MCF 10A (cell line): ENCODE data around the gene THRB. TPM values are rescaled to one million over a fixed set of nuclear protein-coding genes. Genes with fewer than 3 reads are reported as not detected.

ENCODE experiments used
- BruUV-seq: library from RNA; stranded (reverse); fragments of 400-500 nt; replicated peaks from 2 replicates; lab custom pipeline; 2021; lab: Mats Ljungman, UMichigan
- CTCF ChIA-PET: fragments of 300-600 bp; sonication (Branson Sonifier 250); formaldehyde crosslinking; extraction: SDS; loops from one replicate; lab custom pipeline; 2021; ENCODE audit warnings: antibody characterized with exemption, inconsistent platforms; lab: Yijun Ruan, JAX
- POLR2A ChIA-PET: fragments of 300-600, 350-650 bp; sonication (Branson Sonifier 250); formaldehyde crosslinking; extraction: SDS; loops from one replicate; lab custom pipeline; 2020; ENCODE audit warnings: antibody characterized with exemption, inconsistent platforms; lab: Yijun Ruan, JAX
- DNase-seq: peaks from one replicate; pipeline ENCODE4 v3.0.0-alpha.2; 2018; ENCODE audit not compliant: unreplicated experiment
- H3K27ac Mint-ChIP-seq: one replicate; pipeline ENCODE4 v1.8.0; 2022; ENCODE audit warnings: mild to moderate bottlenecking, low read depth, mixed read lengths; ENCODE audit not compliant: unreplicated experiment
- H3K27me3 Mint-ChIP-seq: one replicate; pipeline ENCODE4 v1.8.0; 2022; ENCODE audit warnings: mixed read lengths; ENCODE audit not compliant: insufficient read depth, unreplicated experiment
- H3K36me3 Mint-ChIP-seq: one replicate; pipeline ENCODE4 v1.8.0; 2022; ENCODE audit warnings: mild to moderate bottlenecking, moderate library complexity, mixed read lengths; ENCODE audit not compliant: insufficient read depth, unreplicated experiment
- H3K4me1 Mint-ChIP-seq: one replicate; pipeline ENCODE4 v1.8.0; 2022; ENCODE audit warnings: mixed read lengths; ENCODE audit not compliant: insufficient read depth, unreplicated experiment
- H3K4me3 Mint-ChIP-seq: one replicate; pipeline ENCODE4 v1.8.0; 2022; ENCODE audit warnings: mild to moderate bottlenecking, moderate library complexity, mixed read lengths; ENCODE audit not compliant: unreplicated experiment
- H3K9me3 Mint-ChIP-seq: one replicate; pipeline ENCODE4 v1.8.0; 2022; ENCODE audit warnings: mixed read lengths; ENCODE audit not compliant: unreplicated experiment
- intact Hi-C: fragments of 100-400 bp; cut with micrococcal nuclease; formaldehyde crosslinking; loops from 2 replicates; pipeline ENCODE4 v1.14.1; 2022
- total RNA-seq: library from RNA; stranded (reverse); gene quantifications from 2 replicates; pipeline ENCODE4 v1.2.3, GENCODE V29; 2022
- TF ChIP-seq, protein P1 (sequence below): fragments of 200-600 bp; IDR thresholded peaks from one replicate; pipeline ENCODE4 v1.8.0; 2022; ENCODE audit warnings: antibody characterized with exemption, mild to moderate bottlenecking; ENCODE audit not compliant: unreplicated experiment

THRB gene
- total RNA-seq, 1 experiment from 2014 or later, result 4.2 TPM

DNA sequence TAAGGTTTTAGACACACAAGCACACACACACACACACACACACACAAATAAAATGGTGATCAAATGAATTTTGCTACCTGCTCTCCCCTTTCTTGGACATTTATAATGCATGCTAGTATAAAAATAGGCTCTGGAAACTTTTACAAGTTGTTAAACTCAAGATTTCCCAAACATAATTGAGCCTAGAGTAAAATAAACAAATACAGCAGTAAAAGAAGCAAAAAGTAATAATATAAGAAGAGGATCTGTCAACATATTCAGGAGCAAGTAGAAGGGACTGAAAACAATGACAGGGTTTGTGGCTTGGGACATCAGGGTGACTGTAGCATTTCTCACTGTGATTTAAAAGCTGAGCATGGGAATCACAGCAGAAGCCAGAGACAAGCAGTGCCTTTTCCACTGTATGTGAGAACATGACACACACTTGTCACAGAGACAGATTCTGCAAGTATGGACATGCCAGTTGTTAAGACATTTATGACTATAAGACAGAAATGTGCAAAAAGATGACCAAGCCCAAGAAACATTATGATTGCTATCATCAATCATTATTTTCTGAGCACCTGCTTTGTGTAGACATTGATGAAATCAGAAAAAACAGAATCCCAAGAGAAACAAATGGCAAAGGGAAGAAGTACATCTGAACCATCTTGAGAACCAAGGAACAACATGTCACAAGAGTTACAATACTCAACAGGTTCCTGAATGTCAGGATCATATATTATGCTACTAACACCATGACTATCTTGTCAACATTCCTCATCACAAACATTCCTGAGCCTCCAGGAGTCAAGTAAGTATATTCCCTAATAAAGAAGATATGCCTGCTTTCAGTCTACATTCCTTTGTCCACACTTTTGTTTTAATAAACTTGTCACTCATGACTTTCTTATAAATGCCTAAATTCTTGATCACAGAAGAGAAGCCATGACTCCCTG, 7.1 kb downstream of the THRB start:
- DNase-seq, result peak; percentile 50
- no TSS peak for BruUV-seq
- TF ChIP-seq, protein P1, sequence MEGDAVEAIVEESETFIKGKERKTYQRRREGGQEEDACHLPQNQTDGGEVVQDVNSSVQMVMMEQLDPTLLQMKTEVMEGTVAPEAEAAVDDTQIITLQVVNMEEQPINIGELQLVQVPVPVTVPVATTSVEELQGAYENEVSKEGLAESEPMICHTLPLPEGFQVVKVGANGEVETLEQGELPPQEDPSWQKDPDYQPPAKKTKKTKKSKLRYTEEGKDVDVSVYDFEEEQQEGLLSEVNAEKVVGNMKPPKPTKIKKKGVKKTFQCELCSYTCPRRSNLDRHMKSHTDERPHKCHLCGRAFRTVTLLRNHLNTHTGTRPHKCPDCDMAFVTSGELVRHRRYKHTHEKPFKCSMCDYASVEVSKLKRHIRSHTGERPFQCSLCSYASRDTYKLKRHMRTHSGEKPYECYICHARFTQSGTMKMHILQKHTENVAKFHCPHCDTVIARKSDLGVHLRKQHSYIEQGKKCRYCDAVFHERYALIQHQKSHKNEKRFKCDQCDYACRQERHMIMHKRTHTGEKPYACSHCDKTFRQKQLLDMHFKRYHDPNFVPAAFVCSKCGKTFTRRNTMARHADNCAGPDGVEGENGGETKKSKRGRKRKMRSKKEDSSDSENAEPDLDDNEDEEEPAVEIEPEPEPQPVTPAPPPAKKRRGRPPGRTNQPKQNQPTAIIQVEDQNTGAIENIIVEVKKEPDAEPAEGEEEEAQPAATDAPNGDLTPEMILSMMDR, result no peak
- POLR2A ChIA-PET, result interaction anchor here (0.6 to 1.6 kb wide), 3 partner anchors 13 to 124 kb away, joined by 3 to 6 read pairs (median 4); no protein-coding TSS in a partner anchor
- peaks cover 4% of the 10 kb centered on the region for H3K36me3 Mint-ChIP-seq
- intact Hi-C loops, result no loop called here
- H3K27ac Mint-ChIP-seq, result peak overlapping the region; percentile 32
- no peaks in the 10 kb centered on the region for H3K9me3 Mint-ChIP-seq
- no peaks in the 10 kb centered on the region for H3K27me3 Mint-ChIP-seq
- no peak overlapping the region for H3K4me3 Mint-ChIP-seq
- CTCF ChIA-PET, result interaction anchor here (0.6 kb wide), 1 partner anchor 566 kb away, joined by 3 read pairs; no protein-coding TSS in a partner anchor
- peaks cover 45% of the 10 kb centered on the region for H3K4me1 Mint-ChIP-seq

DNA sequence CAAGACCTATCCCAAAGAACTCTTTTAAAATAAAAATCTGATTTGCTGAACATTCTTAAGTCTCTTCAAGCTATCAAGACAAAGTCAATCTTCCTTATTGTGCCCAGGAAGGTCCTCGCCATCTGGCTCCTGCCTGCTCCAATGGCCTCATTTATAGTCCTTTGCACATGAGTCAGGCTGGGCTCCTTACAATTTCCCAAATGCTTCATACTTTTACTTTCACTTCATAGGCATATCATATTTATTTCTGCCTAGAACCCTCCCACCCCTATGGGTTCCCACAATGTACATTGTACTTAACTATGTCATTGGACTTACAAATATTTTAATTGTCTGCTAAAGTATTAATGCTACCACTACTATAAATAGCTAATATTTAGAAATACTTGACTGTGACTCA, 9.1 kb downstream of the THRB start:
- peaks cover 10% of the 10 kb centered on the region for H3K36me3 Mint-ChIP-seq
- H3K4me1 Mint-ChIP-seq, result peaks cover 39% of the 10 kb centered on the region
- H3K9me3 Mint-ChIP-seq, result no peaks in the 10 kb centered on the region
- BruUV-seq, result no TSS peak
- ChIA-PET CTCF (interaction anchor here (0.6 to 1.6 kb wide), 2 partner anchors 114 to 216 kb away, joined by 4 read pairs; no protein-coding TSS in a partner anchor), POLR2A (interaction anchor here (0.7 to 1.4 kb wide), 8 partner anchors 9 to 426 kb away, joined by 3 to 6 read pairs (median 4); partner anchors contain the start of gene THRB)
- intact Hi-C loops, result no loop called here
- H3K27ac Mint-ChIP-seq, result no peak overlapping the region
- TF ChIP-seq, protein P1, result no peak
- DNase-seq, result no peak
- H3K27me3 Mint-ChIP-seq, result no peaks in the 10 kb centered on the region
- no peak overlapping the region for H3K4me3 Mint-ChIP-seq

DNA sequence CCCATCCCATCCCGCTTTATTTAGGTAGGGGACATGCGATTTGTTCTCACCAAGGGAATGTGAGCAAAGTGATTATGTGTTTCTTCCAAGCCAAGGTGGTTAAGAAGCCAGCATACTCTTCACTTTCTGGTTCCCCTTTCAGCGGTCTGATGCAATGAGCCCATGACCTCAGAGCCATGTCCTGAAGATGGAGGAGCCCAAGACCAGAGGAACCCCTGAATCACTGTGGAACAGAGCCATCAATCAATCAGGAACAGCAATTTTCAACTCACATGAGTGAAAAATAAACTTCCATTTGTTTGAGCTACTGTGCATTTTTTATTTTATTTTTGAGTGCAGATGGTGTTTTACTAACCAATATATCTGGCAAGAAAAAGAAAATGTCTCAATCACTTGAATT, 10.8 kb downstream of the THRB start:
- H3K4me3 Mint-ChIP-seq, result no peak overlapping the region
- no peak overlapping the region for H3K27ac Mint-ChIP-seq
- H3K27me3 Mint-ChIP-seq, result no peaks in the 10 kb centered on the region
- H3K4me1 Mint-ChIP-seq, result peaks cover 34% of the 10 kb centered on the region
- no peaks in the 10 kb centered on the region for H3K9me3 Mint-ChIP-seq
- peaks cover 10% of the 10 kb centered on the region for H3K36me3 Mint-ChIP-seq
- ChIA-PET CTCF (no interaction called here), POLR2A (interaction anchor here (0.8 kb wide), 1 partner anchor 183 kb away, joined by 3 read pairs; no protein-coding TSS in a partner anchor)
- intact Hi-C loops, result no loop called here
- TF ChIP-seq, protein P1, result no peak
- no TSS peak for BruUV-seq
- DNase-seq, result no peak

DNA sequence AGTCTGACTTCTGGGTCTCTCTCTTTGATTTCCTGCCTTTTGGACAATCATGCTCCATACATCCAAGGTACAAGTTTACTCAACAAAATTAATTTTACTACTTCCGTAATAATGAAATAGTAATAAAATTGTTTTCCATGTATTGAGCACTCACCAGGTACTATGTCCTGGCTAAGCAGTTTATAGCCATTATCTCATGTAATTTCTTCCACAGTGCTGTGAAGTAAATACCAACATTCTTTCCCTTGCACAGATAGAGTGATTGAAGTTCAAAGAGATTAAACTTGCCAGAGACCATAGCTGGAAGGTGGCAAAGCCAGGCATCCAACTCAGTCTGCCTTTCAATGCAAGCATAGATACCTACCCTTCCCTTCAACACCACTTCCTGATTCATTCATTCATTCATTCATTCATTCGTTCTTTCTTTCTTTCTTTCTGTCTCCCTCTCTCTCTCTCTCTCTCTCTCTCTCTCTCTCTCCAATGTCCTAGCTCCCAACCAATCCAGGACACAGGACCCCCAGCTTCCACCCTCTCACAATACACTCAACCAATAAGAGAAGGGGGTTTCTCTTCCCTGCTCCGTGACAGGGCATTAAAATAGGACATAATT, 12.4 kb downstream of the THRB start:
- no peak for DNase-seq
- CTCF ChIA-PET, result no interaction called here
- POLR2A ChIA-PET, result interaction anchor here (0.7 kb wide), 1 partner anchor 28 kb away, joined by 4 read pairs; no protein-coding TSS in a partner anchor
- Mint-ChIP-seq H3K27ac (no peak overlapping the region), H3K4me1 (peaks cover 26% of the 10 kb centered on the region), H3K9me3 (no peaks in the 10 kb centered on the region), H3K27me3 (no peaks in the 10 kb centered on the region), H3K36me3 (peaks cover 10% of the 10 kb centered on the region), H3K4me3 (no peak overlapping the region)
- TF ChIP-seq, protein P1, result no peak
- BruUV-seq, result no TSS peak
- intact Hi-C loops, result no loop called here
